Eye (tissue), 1 donor: ENCODE results near the gene RAB31.
"Not testable (repeated sequence)": the region's sequence is repeated elsewhere in the genome, so short reads cannot be mapped to it uniquely, and the experiment has no call there.

ENCODE experiments used
- DNase-seq: peaks from one replicate; pipeline ENCODE4 v3.0.0-alpha.2; 2015

Gene RAB31

GRCh38 chr18:9845256-9845655 is 137.2 kb downstream of the RAB31 start:
- no peak for DNase-seq

GRCh38 chr18:9846162-9846925 is 138.2 kb downstream of the RAB31 start:
- no peak for DNase-seq

GRCh38 chr18:9848170-9848879 is 140.2 kb downstream of the RAB31 start:
- no peak for DNase-seq

DNA sequence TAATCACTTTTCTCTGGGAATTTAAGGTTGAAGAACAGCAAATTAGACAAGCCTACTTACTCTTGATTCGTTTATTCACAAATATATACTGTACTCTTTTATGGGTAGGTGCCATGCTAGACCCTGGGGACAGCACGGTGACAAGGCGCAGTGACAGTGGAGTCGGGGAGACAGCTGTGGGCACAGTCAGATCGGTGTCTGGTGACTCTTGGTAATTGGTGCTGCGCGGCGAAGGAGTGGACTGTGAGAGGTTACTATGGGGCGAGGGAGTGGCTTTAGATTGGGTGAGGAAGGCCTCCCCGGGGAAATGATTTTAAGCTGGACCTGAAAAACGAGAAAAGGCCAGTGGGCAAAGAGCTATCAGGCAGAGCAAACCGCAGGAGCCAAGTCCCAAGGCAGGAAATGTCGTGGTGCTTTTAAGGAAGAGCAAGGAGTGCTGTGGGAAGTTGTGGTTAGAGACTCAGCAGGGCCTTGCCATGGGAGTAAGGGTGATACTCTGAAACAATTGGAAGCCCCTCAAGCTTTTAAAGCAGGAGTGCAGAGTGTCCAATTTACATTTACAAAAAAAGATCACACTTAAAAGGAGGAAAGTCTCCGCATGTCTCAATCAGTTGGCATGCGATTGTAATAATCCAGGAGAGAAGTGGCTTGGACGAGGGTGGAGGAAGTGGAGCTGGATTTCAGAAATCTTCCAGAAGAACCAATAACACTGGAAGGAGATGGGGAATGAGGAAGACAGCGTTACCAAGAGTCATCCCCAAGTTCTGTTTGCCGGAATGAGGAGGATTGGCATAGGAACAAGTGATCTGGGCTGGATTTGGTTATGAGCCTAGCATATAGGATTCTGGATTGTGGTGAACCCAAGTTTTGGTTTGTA is 141.5 kb downstream of the RAB31 start:
- no peak for DNase-seq

DNA sequence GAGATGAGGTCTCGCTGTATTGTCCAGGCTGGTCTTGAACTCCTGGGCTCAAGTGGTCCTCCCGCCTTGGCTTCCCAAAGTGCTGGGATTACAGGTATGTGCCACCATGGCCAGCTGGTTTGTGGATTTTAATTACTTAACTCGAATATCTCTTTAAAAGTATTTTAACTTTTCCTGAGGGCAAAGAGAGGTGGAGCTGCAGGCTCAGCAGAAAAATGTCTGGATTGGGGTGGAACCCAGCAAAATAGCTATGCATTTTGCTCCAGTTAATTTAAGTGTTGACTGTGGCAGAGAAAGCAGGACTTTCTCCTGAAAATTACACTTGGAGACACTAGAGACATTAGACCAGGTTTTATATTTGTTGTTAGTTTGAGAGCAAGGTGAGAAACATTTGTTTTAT is 142.2 kb downstream of the RAB31 start:
- DNase-seq = no peak

- DNase-seq = no peak
Observed at GRCh38 chr18:9851511-9851910, 143.4 kb downstream of the RAB31 start.

DNA sequence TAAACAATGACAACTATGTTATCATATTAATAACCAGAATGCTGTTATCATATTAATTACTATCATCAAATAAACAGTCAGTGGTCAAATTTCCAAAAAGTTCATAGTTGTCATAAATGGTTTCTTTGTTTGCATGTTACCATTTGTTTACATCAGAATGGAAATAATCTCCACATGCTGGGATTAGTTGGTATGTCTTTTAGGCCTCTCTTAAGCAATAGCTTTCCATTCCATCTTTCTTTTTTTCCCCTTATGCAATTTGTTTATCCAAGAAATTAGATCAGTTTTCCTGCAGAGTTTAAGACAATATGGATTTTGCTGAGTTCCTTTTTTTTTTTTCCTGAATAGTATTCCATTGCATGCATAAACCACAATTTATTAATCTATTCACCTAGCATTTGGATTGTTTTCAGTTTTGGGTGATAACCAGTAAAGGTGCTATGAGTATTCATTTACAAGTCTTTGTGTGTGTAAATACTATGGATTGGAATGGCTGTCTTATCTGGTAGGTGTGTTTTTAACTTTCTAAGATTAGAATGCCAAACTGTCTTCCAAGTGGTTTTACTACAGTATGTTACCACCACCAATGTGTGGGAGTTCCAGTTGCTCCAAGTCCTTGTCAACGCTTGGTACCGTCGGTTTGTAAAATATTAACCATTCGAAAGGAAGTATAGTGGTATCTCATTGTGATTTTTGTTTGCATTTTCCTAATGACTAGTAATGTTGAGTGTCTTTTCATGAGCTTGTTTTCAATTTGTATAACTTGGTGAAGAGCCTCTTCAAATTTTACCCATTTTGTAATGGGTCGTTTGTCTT is 144.4 kb downstream of the RAB31 start:
- DNase-seq = no peak

GRCh38 chr18:9854801-9855676 is 146.9 kb downstream of the RAB31 start:
- DNase-seq = no peak

GRCh38 chr18:9855681-9856080 is 147.6 kb downstream of the RAB31 start:
- no peak for DNase-seq

- DNase-seq = no peak
Observed at GRCh38 chr18:9856092-9856491, 148.0 kb downstream of the RAB31 start.

- DNase-seq = not testable (repeated sequence)
Observed at GRCh38 chr18:9857479-9857998, 149.4 kb downstream of the RAB31 start.

DNA sequence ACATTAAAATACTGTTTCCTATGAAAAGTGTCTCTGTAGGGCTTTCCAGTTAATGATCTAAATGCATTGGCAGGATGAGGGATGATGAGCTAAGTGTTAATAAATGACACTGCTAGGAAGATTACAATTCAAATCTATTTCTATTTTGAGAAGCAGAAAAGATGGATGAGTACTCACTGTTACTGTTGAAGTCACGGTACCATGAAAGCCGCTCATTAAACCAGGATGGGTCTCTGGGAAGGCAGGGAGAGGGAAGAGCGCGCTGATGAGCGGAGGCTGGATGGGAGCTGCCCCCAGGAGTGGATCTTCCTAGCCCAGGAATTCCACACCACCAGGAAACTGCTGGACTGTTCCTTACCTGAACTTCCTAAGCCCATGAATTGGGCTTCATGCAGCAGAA is 150.5 kb downstream of the RAB31 start:
- DNase-seq = no peak

- DNase-seq = no peak
Observed at GRCh38 chr18:9859232-9859631, 151.1 kb downstream of the RAB31 start.

DNA sequence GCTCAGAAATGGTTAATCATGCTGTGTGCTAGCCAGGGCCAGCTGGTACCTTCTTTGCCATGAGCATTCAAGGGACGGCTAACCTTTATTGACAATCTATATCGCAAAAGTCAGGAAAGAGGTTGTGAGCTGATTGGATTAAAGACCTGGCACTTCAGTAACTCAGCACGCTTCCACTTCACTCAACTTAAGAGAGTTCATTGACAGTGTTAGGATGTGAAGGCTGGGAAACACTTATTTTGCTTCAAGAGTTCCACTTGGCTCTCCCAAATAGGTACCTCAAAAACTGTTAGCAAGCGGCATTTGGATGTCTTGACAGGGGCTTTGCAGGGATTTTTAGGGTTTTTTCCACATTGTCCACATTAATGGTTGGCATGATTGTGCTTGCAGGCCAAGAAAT is 152.6 kb downstream of the RAB31 start:
- no peak for DNase-seq

DNA sequence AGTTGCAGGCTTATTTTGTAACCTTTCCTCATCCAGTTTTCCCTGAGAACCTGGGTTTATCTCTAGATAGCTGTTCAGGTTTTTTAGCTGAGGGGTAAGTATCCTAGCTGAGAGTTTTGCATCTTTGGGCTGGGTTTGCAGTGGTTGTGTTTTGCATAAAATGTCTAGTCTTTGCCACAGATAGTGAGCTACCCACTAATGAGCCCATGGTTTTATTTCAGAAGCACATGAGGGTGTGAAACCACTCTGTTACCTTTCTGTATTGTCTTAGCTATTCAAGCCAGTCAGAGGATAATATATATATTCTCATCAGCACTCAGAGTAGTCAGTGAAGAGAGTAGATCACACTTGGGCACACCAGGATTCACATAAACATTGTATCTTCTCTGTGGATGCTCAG is 153.1 kb downstream of the RAB31 start:
- no peak for DNase-seq

GRCh38 chr18:9861933-9862332 is 153.8 kb downstream of the RAB31 start:
- DNase-seq = no peak

- DNase-seq = no peak
Observed at GRCh38 chr18:9862686-9863085, 154.6 kb downstream of the RAB31 start.

DNA sequence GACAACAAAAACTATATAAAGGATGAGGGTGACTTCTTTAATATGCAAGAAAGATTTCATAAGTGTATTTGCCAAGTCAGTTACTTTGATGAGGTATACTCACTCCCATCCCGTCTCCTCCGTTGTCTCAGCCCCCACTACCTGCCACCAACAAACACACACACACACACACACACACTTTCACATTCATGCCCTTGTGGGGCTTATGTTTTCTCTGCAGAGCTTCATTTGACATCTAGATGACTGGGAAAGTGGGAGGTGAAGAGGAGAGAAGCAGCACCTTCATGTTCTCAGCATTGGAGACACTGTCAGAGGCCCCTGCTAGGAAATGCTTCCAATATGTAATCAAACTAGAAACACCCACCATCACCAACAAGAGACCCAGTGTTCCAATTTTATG is 155.2 kb downstream of the RAB31 start:
- no peak for DNase-seq

DNA sequence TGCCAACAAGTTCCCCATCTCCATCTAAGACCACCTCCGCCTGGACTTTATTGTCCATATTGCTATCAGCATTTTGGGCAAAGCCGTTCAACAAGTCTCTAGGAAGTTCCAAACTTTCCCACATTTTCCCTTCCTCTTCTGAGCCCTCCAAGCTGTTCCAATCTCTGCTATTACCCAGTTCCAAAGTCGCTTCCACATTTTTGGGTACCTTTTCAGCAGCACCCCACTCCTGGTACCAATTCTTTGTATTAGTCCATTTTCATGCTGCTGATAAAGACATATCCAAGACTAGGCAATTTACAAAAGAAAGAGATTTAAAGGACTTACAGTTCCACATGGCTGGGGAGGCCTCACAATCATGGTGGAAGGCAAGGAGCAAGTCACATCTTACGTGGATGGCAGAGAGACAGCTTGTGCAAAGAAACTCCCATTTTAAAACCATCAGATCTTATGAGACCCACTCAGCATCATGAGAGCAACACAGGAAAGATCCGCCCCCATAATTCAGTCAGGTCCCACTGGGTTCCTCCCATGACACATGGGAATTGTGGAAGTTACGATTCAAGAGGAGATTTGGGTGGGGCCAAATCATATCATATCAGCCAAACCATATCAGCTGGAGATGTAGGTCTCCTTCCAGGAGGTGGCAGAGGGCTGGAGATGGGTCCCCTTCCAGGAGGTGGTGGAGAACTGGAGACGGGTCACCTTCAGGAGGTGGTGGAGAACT is 157.8 kb downstream of the RAB31 start:
- no peak for DNase-seq

- DNase-seq = no peak
Observed at GRCh38 chr18:9866627-9867026, 158.5 kb downstream of the RAB31 start.
